CD14-positive monocyte (primary cell): ENCODE results near the gene NUP153. TPM values are rescaled to one million over a fixed set of nuclear protein-coding genes. Genes with fewer than 3 reads are reported as not detected.

ENCODE experiments used
- DNase-seq, 3 donors: peaks; one replicate each; pipeline ENCODE4 v3.0.0-alpha.2; 2011 to 2022
- H2AFZ ChIP-seq: 2 replicates; pipeline ENCODE4 v1.6.0; 2012; ENCODE audit warnings: mild to moderate bottlenecking, low read depth, low read length, inconsistent platforms; ENCODE audit not compliant: insufficient read depth, poor library complexity, severe bottlenecking
- H3K27ac ChIP-seq, 2 donors: 1 replicate in 1 of 2; 2 replicates in 1 of 2; pipeline ENCODE4 v1.5.1; 2012 to 2013; ENCODE audit warnings: low read length in 2 of 2, control low read depth in 1 of 2, inconsistent platforms in 1 of 2, low read depth in 1 of 2, mild to moderate bottlenecking in 1 of 2
- H3K27me3 ChIP-seq, 2 donors: one replicate each; pipeline versions ENCODE4 v1.6.0 to v1.6.1; 2011 to 2013; ENCODE audit warnings: low read length in 2 of 2; ENCODE audit not compliant: control insufficient read depth in 2 of 2, insufficient read depth in 2 of 2
- H3K36me3 ChIP-seq, 2 donors: replicated peaks in 1 of 2; 1 replicate in 1 of 2; 2 replicates in 1 of 2; pipeline versions ENCODE4 v1.5.1 to v1.6.1; 2012 to 2013; ENCODE audit warnings: low read length in 2 of 2, control low read depth in 1 of 2, inconsistent platforms in 1 of 2, mild to moderate bottlenecking in 1 of 2; ENCODE audit not compliant: insufficient read depth in 2 of 2, control insufficient read depth in 1 of 2
- H3K4me1 ChIP-seq, 2 donors: 1 replicate in 1 of 2; 2 replicates in 1 of 2; pipeline versions ENCODE4 v1.5.1 to v1.6.1; 2012 to 2013; ENCODE audit warnings: low read length in 2 of 2, control low read depth in 1 of 2, inconsistent platforms in 1 of 2, mild to moderate bottlenecking in 1 of 2, moderate library complexity in 1 of 2; ENCODE audit not compliant: insufficient read depth in 2 of 2, control insufficient read depth in 1 of 2
- H3K4me2 ChIP-seq: replicated peaks from 2 replicates; pipeline ENCODE3; 2012; ENCODE audit warnings: low read length, moderate library complexity, mild to moderate bottlenecking; ENCODE audit not compliant: poor library complexity, severe bottlenecking; ENCODE audit errors: extremely low read depth
- H3K4me3 ChIP-seq, 3 experiments: fragments of 200-600 bp in 1 of 3; sonication (generic) in 1 of 3; replicated peaks in 1 of 3; 1 replicate in 2 of 3; 2 replicates in 1 of 3; pipeline ENCODE4 v1.5.1; 2011 to 2013; ENCODE audit warnings: low read length in 3 of 3, mild to moderate bottlenecking in 3 of 3, control low read depth in 2 of 3, low read depth in 2 of 3, inconsistent platforms in 1 of 3, moderate library complexity in 1 of 3
- H3K79me2 ChIP-seq: 2 replicates; pipeline ENCODE4 v1.6.0; 2012; ENCODE audit warnings: mild to moderate bottlenecking, control low read depth, inconsistent platforms, low read length, moderate library complexity; ENCODE audit not compliant: insufficient read depth
- H3K9ac ChIP-seq: 2 replicates; pipeline ENCODE4 v1.6.0; 2017; ENCODE audit warnings: low read length, mild to moderate bottlenecking; ENCODE audit not compliant: insufficient read depth, poor library complexity, severe bottlenecking
- H3K9me3 ChIP-seq, 2 donors: replicated peaks in 1 of 2; 1 replicate in 1 of 2; 2 replicates in 1 of 2; pipeline versions ENCODE4 v1.5.1 to v1.6.1; 2012 to 2013; ENCODE audit warnings: low read length in 2 of 2, control low read depth in 1 of 2; ENCODE audit not compliant: control insufficient read depth in 1 of 2, insufficient read depth in 1 of 2
- H4K20me1 ChIP-seq: 2 replicates; pipeline ENCODE4 v1.6.0; 2012; ENCODE audit warnings: mild to moderate bottlenecking, low read length, control low read depth, moderate library complexity; ENCODE audit not compliant: insufficient read depth
- H3K27ac Mint-ChIP-seq, 7 donors: one replicate each; pipeline ENCODE4 v1.8.0; 2020; ENCODE audit warnings: mild to moderate bottlenecking in 7 of 7, mixed read lengths in 7 of 7, moderate library complexity in 6 of 7, inconsistent platforms in 2 of 7
- H3K27me3 Mint-ChIP-seq, 3 donors: one replicate each; pipeline ENCODE4 v1.8.0; 2021 to 2022; ENCODE audit warnings: low read depth in 3 of 3, mild to moderate bottlenecking in 3 of 3, mixed read lengths in 3 of 3, moderate library complexity in 3 of 3, inconsistent platforms in 1 of 3
- H3K36me3 Mint-ChIP-seq, 2 donors: one replicate each; pipeline ENCODE4 v1.8.0; 2020; ENCODE audit warnings: mixed read lengths in 2 of 2, inconsistent platforms in 1 of 2, mild to moderate bottlenecking in 1 of 2
- H3K4me1 Mint-ChIP-seq: one replicate; pipeline ENCODE4 v1.8.0; 2020; ENCODE audit warnings: mild to moderate bottlenecking, mixed read lengths
- H3K4me3 Mint-ChIP-seq, 2 donors: one replicate each; pipeline ENCODE4 v1.8.0; 2020; ENCODE audit warnings: mild to moderate bottlenecking in 2 of 2, mixed read lengths in 2 of 2, moderate library complexity in 1 of 2
- H3K9me3 Mint-ChIP-seq, 7 donors: one replicate each; pipeline ENCODE4 v1.8.0; 2020 to 2022; ENCODE audit warnings: mixed read lengths in 7 of 7, mild to moderate bottlenecking in 6 of 7, moderate library complexity in 6 of 7, inconsistent platforms in 2 of 7
- WGBS: methylation state at CpG from one replicate; pipeline ENCODE4 v1.1.5; 2013; ENCODE audit warnings: missing lambda C conversion rate; ENCODE audit not compliant: insufficient coverage; 5-methylcytosine and 5-hydroxymethylcytosine counted together
- intact Hi-C, 2 donors: fragments of 100-400 bp; cut with micrococcal nuclease; formaldehyde crosslinking; loops; one replicate each; pipeline versions ENCODE4 v1.15.0 to v1.15.1; 2023
- polyA plus RNA-seq, 3 donors: library from polyadenylated mRNA; depleted of rRNA in 1 of 3; unstranded in 2 of 3; stranded (reverse) in 1 of 3; fragments of 300-500 nt in 2 of 3; fragments of >200 nt in 1 of 3; fragmentation: Illumina TruSeq in 2 of 3; gene quantifications; 1 replicate in 2 of 3; 2 replicates in 1 of 3; pipeline ENCODE4 v1.2.3, GENCODE V29; 2012 to 2021
- TF ChIP-seq, protein P1 (sequence below): fragments of 200-600 bp; IDR thresholded peaks from one replicate; pipeline ENCODE4 v1.8.0; 2022; ENCODE audit warnings: antibody characterized with exemption, mild to moderate bottlenecking

The NUP153 gene
- polyA plus RNA-seq, 3 donors = 0.99 to 13.8 (median 2.3) TPM

DNA sequence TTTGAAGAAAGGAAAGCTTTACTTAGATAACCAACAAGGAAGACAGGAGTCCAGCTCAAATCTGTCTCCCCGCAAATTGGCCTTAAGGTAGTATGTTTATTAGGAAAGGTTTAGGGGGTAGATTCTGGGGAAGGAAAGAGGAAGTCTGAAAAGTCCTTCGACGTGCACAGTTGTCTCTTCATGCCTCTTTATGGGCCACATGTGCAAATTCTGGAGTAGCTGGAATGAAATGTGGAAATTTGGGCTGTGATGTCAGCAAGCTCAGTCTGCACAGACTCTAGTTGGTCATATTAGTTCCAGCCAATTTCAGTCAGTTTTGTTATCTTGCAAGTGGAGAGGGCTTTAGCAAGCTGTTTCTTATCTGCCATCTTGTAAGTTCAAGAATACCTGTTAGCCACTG lies 50.1 kb downstream of the NUP153 start:
- intact Hi-C loops = no loop called here
- H3K4me1 ChIP-seq = no peaks in the 10 kb centered on the region
- peaks cover 47 to 89% of the 10 kb centered on the region in 2 donors for H3K36me3 ChIP-seq
- H3K4me3 Mint-ChIP-seq = no peak overlapping the region
- DNase-seq = no peak
- H3K4me3 ChIP-seq = no peak overlapping the region
- no peak overlapping the region for H3K9ac ChIP-seq
- H3K27ac Mint-ChIP-seq = peak overlapping the region in 1 of 7 donors; percentile 13
- no peaks in the 10 kb centered on the region for H3K9me3 ChIP-seq
- H3K36me3 Mint-ChIP-seq = peaks cover 68 to 81% of the 10 kb centered on the region in 2 donors
- H3K9me3 Mint-ChIP-seq = no peaks in the 10 kb centered on the region
- no peaks in the 10 kb centered on the region for H3K27me3 ChIP-seq
- no peaks in the 10 kb centered on the region for H3K27me3 Mint-ChIP-seq
- TF ChIP-seq, protein P1, sequence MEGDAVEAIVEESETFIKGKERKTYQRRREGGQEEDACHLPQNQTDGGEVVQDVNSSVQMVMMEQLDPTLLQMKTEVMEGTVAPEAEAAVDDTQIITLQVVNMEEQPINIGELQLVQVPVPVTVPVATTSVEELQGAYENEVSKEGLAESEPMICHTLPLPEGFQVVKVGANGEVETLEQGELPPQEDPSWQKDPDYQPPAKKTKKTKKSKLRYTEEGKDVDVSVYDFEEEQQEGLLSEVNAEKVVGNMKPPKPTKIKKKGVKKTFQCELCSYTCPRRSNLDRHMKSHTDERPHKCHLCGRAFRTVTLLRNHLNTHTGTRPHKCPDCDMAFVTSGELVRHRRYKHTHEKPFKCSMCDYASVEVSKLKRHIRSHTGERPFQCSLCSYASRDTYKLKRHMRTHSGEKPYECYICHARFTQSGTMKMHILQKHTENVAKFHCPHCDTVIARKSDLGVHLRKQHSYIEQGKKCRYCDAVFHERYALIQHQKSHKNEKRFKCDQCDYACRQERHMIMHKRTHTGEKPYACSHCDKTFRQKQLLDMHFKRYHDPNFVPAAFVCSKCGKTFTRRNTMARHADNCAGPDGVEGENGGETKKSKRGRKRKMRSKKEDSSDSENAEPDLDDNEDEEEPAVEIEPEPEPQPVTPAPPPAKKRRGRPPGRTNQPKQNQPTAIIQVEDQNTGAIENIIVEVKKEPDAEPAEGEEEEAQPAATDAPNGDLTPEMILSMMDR = no peak
- 70% methylated on average over 2 of the region's 3 CpGs for WGBS
- no peak overlapping the region for H2AFZ ChIP-seq
- H3K4me1 Mint-ChIP-seq = no peaks in the 10 kb centered on the region
- peaks cover 3% of the 10 kb centered on the region for H3K79me2 ChIP-seq
- peaks cover 8% of the 10 kb centered on the region for H4K20me1 ChIP-seq
- peak overlapping the region in 1 of 2 donors; percentile 16 for H3K27ac ChIP-seq
- no peak overlapping the region for H3K4me2 ChIP-seq

DNA sequence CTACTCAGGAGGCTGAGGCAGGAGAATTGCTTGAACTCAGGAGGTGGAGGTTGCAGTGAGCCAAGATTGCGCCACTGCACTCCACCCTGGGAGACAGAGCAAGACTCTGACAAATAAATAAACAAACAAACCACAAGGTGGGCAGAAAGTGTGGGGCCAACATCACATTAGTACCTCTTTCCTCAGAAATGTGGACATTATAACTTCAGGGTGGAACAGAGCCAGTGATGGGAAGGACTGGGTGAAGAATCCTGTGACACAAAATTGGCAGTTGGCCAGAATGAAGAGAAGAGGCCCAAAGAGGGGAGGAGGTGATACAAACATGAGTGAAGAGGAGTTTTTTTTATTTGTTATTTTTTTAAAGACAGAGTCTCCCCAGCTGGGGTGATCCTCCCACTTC lies 50.6 kb downstream of the NUP153 start:
- Histone ChIP-seq H3K79me2 (peaks cover 3% of the 10 kb centered on the region), H3K27ac (peak overlapping the region in 1 of 2 donors; percentile 16), H3K4me1 (no peaks in the 10 kb centered on the region), H3K9me3 (no peaks in the 10 kb centered on the region), H3K36me3 (peaks cover 42 to 88% of the 10 kb centered on the region in 2 donors), H3K4me2 (no peak overlapping the region), H2AFZ (no peak overlapping the region), H3K27me3 (no peaks in the 10 kb centered on the region), H3K4me3 (no peak overlapping the region), H3K9ac (no peak overlapping the region), H4K20me1 (peaks cover 8% of the 10 kb centered on the region)
- intact Hi-C loops = no loop called here
- WGBS = no CpG with 5 or more reads among the region's 1 CpG
- DNase-seq = no peak
- no peak overlapping the region for H3K4me3 Mint-ChIP-seq
- no peaks in the 10 kb centered on the region for H3K9me3 Mint-ChIP-seq
- no peaks in the 10 kb centered on the region for H3K27me3 Mint-ChIP-seq
- H3K27ac Mint-ChIP-seq = peak overlapping the region; percentile 3 to 64 (median 35)
- H3K4me1 Mint-ChIP-seq = no peaks in the 10 kb centered on the region
- TF ChIP-seq, protein P1 = no peak
- H3K36me3 Mint-ChIP-seq = peaks cover 64 to 76% of the 10 kb centered on the region in 2 donors
